Measurements from ENCODE around the gene MEGF8. TPM values are rescaled to one million over a fixed set of nuclear protein-coding genes. Genes with fewer than 3 reads are reported as not detected.
A peak's percentile ranks its signal among the peaks of the same experiment; 100 is the strongest.

MEGF8 gene
- total and polyA plus RNA-seq, 3 experiments from 2014 or later, result 0.41 to 10.6 (median 10.2) TPM

- no peak for DNase-seq
- no peaks in the 10 kb centered on the region for H3K27me3 ChIP-seq (ENCODE audit: insufficient read depth, low read length, poor library complexity, severe bottlenecking)
- Mint-ChIP-seq H3K27ac (no peak overlapping the region), H3K36me3 (peaks cover 0 to 27% (median 8%) of the 10 kb centered on the region in 3 donors), H3K9me3 (no peaks in the 10 kb centered on the region), H3K4me3 (no peak overlapping the region), H3K27me3 (no peaks in the 10 kb centered on the region), H3K4me1 (peaks cover 0 to 3% (median 0%) of the 10 kb centered on the region in 3 donors)
- H3K4me1 ChIP-seq (ENCODE audit: insufficient read depth, low read length), result no peaks in the 10 kb centered on the region
- no peaks in the 10 kb centered on the region for H3K36me3 ChIP-seq (ENCODE audit: insufficient read depth, low read length)
- ChIA-PET POLR2A (no interaction called here), CTCF (no interaction called here)
- no peaks in the 10 kb centered on the region for H3K9me3 ChIP-seq (ENCODE audit: low read length)
- no peak overlapping the region for H3K4me3 ChIP-seq (ENCODE audit: low read length)
- no peak overlapping the region for H3K27ac ChIP-seq (ENCODE audit: low read depth, low read length)
Observed at GRCh38 chr19:42350417-42350816, 25.0 kb downstream of the MEGF8 start.

GRCh38 chr19:42351079-42351735 is 25.8 kb downstream of the MEGF8 start:
- H3K36me3 ChIP-seq (ENCODE audit: insufficient read depth, low read length), result no peaks in the 10 kb centered on the region
- CTCF ChIA-PET, result no interaction called here

GRCh38 chr19:42352301-42353259 is 27.1 kb downstream of the MEGF8 start:
- no peak for DNase-seq
- POLR2A ChIA-PET, result no interaction called here

More at GRCh38 chr19:42351079-42351735, 25.8 kb downstream of the MEGF8 start:
- no peaks in the 10 kb centered on the region for H3K9me3 ChIP-seq (ENCODE audit: low read length)
- no peak overlapping the region for H3K4me3 Mint-ChIP-seq
- no peak for DNase-seq
- H3K4me1 ChIP-seq (ENCODE audit: insufficient read depth, low read length), result no peaks in the 10 kb centered on the region
- H3K27me3 Mint-ChIP-seq, result no peaks in the 10 kb centered on the region
- H3K36me3 Mint-ChIP-seq, result peaks cover 0 to 26% (median 8%) of the 10 kb centered on the region in 3 donors
- POLR2A ChIA-PET, result no interaction called here
- H3K4me3 ChIP-seq (ENCODE audit: low read length), result no peak overlapping the region
- H3K9me3 Mint-ChIP-seq, result no peaks in the 10 kb centered on the region
- no peak overlapping the region for H3K27ac Mint-ChIP-seq
- no peaks in the 10 kb centered on the region for H3K27me3 ChIP-seq (ENCODE audit: insufficient read depth, low read length, poor library complexity, severe bottlenecking)
- H3K27ac ChIP-seq (ENCODE audit: low read depth, low read length), result no peak overlapping the region
- H3K4me1 Mint-ChIP-seq, result peaks cover 0 to 3% (median 0%) of the 10 kb centered on the region in 3 donors

GRCh38 chr19:42353341-42354015 is 28.0 kb downstream of the MEGF8 start:
- no peaks in the 10 kb centered on the region for H3K9me3 Mint-ChIP-seq

More at GRCh38 chr19:42352301-42353259, 27.1 kb downstream of the MEGF8 start:
- CTCF ChIA-PET, result no interaction called here
- Mint-ChIP-seq H3K4me1 (peaks cover 0 to 3% (median 0%) of the 10 kb centered on the region in 3 donors), H3K36me3 (peaks cover 0 to 29% (median 7%) of the 10 kb centered on the region in 3 donors), H3K27ac (peak overlapping the region in 1 of 8 donors; percentile 78), H3K9me3 (no peaks in the 10 kb centered on the region), H3K27me3 (no peaks in the 10 kb centered on the region), H3K4me3 (no peak overlapping the region)
- no peak overlapping the region for H3K27ac ChIP-seq (ENCODE audit: low read depth, low read length)
- H3K4me1 ChIP-seq (ENCODE audit: insufficient read depth, low read length), result no peaks in the 10 kb centered on the region
- H3K9me3 ChIP-seq (ENCODE audit: low read length), result no peaks in the 10 kb centered on the region
- no peak overlapping the region for H3K4me3 ChIP-seq (ENCODE audit: low read length)
- no peaks in the 10 kb centered on the region for H3K36me3 ChIP-seq (ENCODE audit: insufficient read depth, low read length)
- no peaks in the 10 kb centered on the region for H3K27me3 ChIP-seq (ENCODE audit: insufficient read depth, low read length, poor library complexity, severe bottlenecking)

GRCh38 chr19:42355896-42356295 is 30.5 kb downstream of the MEGF8 start:
- CTCF ChIA-PET, result no interaction called here
- peaks cover 0 to 33% (median 5%) of the 10 kb centered on the region in 3 donors for H3K36me3 Mint-ChIP-seq

More at GRCh38 chr19:42353341-42354015, 28.0 kb downstream of the MEGF8 start:
- Mint-ChIP-seq H3K36me3 (peaks cover 0 to 27% (median 7%) of the 10 kb centered on the region in 3 donors), H3K4me1 (peaks cover 0 to 3% (median 0%) of the 10 kb centered on the region in 3 donors), H3K4me3 (no peak overlapping the region), H3K27me3 (no peaks in the 10 kb centered on the region), H3K27ac (no peak overlapping the region)
- no peaks in the 10 kb centered on the region for H3K36me3 ChIP-seq (ENCODE audit: insufficient read depth, low read length)
- no peak overlapping the region for H3K27ac ChIP-seq (ENCODE audit: low read depth, low read length)
- CTCF ChIA-PET, result no interaction called here
- no peaks in the 10 kb centered on the region for H3K27me3 ChIP-seq (ENCODE audit: insufficient read depth, low read length, poor library complexity, severe bottlenecking)
- POLR2A ChIA-PET, result no interaction called here
- H3K4me1 ChIP-seq (ENCODE audit: insufficient read depth, low read length), result no peaks in the 10 kb centered on the region
- no peak for DNase-seq
- H3K9me3 ChIP-seq (ENCODE audit: low read length), result no peaks in the 10 kb centered on the region
- H3K4me3 ChIP-seq (ENCODE audit: low read length), result no peak overlapping the region

GRCh38 chr19:42356686-42357085 is 31.3 kb downstream of the MEGF8 start:
- Mint-ChIP-seq H3K27me3 (no peaks in the 10 kb centered on the region), H3K4me1 (peaks cover 0 to 3% (median 0%) of the 10 kb centered on the region in 3 donors), H3K27ac (no peak overlapping the region), H3K9me3 (no peaks in the 10 kb centered on the region), H3K36me3 (peaks cover 0 to 34% (median 5%) of the 10 kb centered on the region in 3 donors), H3K4me3 (no peak overlapping the region)
- H3K4me1 ChIP-seq (ENCODE audit: insufficient read depth, low read length), result no peaks in the 10 kb centered on the region
- no peaks in the 10 kb centered on the region for H3K36me3 ChIP-seq (ENCODE audit: insufficient read depth, low read length)
- H3K9me3 ChIP-seq (ENCODE audit: low read length), result no peaks in the 10 kb centered on the region
- CTCF ChIA-PET, result interaction anchor here (1.0 kb wide), 1 partner anchor 30 kb away, joined by 3 read pairs; no protein-coding TSS in a partner anchor
- POLR2A ChIA-PET, result no interaction called here
- no peaks in the 10 kb centered on the region for H3K27me3 ChIP-seq (ENCODE audit: insufficient read depth, low read length, poor library complexity, severe bottlenecking)
- H3K27ac ChIP-seq (ENCODE audit: low read depth, low read length), result no peak overlapping the region
- no peak overlapping the region for H3K4me3 ChIP-seq (ENCODE audit: low read length)
- DNase-seq, result no peak

More at GRCh38 chr19:42355896-42356295, 30.5 kb downstream of the MEGF8 start:
- H3K27me3 Mint-ChIP-seq, result no peaks in the 10 kb centered on the region
- H3K9me3 Mint-ChIP-seq, result no peaks in the 10 kb centered on the region
- peaks cover 0 to 3% (median 0%) of the 10 kb centered on the region in 3 donors for H3K4me1 Mint-ChIP-seq
- no peaks in the 10 kb centered on the region for H3K36me3 ChIP-seq (ENCODE audit: insufficient read depth, low read length)
- no peak overlapping the region for H3K27ac ChIP-seq (ENCODE audit: low read depth, low read length)
- H3K9me3 ChIP-seq (ENCODE audit: low read length), result no peaks in the 10 kb centered on the region
- no peak overlapping the region for H3K4me3 ChIP-seq (ENCODE audit: low read length)
- peak overlapping the region in 1 of 8 donors; percentile 38 for H3K27ac Mint-ChIP-seq
- no peaks in the 10 kb centered on the region for H3K4me1 ChIP-seq (ENCODE audit: insufficient read depth, low read length)
- no peak for DNase-seq
- POLR2A ChIA-PET, result no interaction called here
- no peak overlapping the region for H3K4me3 Mint-ChIP-seq
- no peaks in the 10 kb centered on the region for H3K27me3 ChIP-seq (ENCODE audit: insufficient read depth, low read length, poor library complexity, severe bottlenecking)

- Histone ChIP-seq H3K36me3 (ENCODE audit: insufficient read depth, low read length) (no peaks in the 10 kb centered on the region), H3K27me3 (ENCODE audit: insufficient read depth, low read length, poor library complexity, severe bottlenecking) (no peaks in the 10 kb centered on the region), H3K4me3 (ENCODE audit: low read length) (no peak overlapping the region), H3K4me1 (ENCODE audit: insufficient read depth, low read length) (no peaks in the 10 kb centered on the region), H3K27ac (ENCODE audit: low read depth, low read length) (no peak overlapping the region), H3K9me3 (ENCODE audit: low read length) (no peaks in the 10 kb centered on the region)
- ChIA-PET CTCF (interaction anchor here (1.0 kb wide), 1 partner anchor 30 kb away, joined by 3 read pairs; no protein-coding TSS in a partner anchor), POLR2A (no interaction called here)
- no peak overlapping the region for H3K4me3 Mint-ChIP-seq
- no peaks in the 10 kb centered on the region for H3K9me3 Mint-ChIP-seq
- DNase-seq, result no peak
- no peaks in the 10 kb centered on the region for H3K27me3 Mint-ChIP-seq
- H3K36me3 Mint-ChIP-seq, result peaks cover 0 to 32% (median 2%) of the 10 kb centered on the region in 3 donors
- H3K4me1 Mint-ChIP-seq, result no peaks in the 10 kb centered on the region
- H3K27ac Mint-ChIP-seq, result no peak overlapping the region
Observed at GRCh38 chr19:42357290-42357689, 31.9 kb downstream of the MEGF8 start.
